Hepatocyte (in vitro differentiated cells): Measurements from ENCODE around the gene DDX5.

Experiments used
- CTCF ChIP-seq: fragments of 200-600 bp; sonication (generic); IDR thresholded peaks from 2 replicates; pipeline ENCODE4 v1.5.1; 2016; ENCODE audit warnings: antibody characterized with exemption, mild to moderate bottlenecking; ENCODE audit not compliant: poor library complexity
- EZH2 ChIP-seq: fragments of 200-600 bp; sonication (generic); IDR thresholded peaks from 2 replicates; pipeline ENCODE4 v1.6.1; 2016; ENCODE audit warnings: antibody characterized with exemption, mild to moderate bottlenecking, borderline replicate concordance
- EZH2phosphoT487 ChIP-seq: fragments of 200-600 bp; sonication (generic); IDR thresholded peaks from one replicate; pipeline ENCODE4 v1.6.1; 2018; ENCODE audit warnings: antibody characterized with exemption, mild to moderate bottlenecking, low read depth, moderate library complexity; ENCODE audit not compliant: unreplicated experiment, severe bottlenecking

- no peak for TF ChIP-seq EZH2
- no peak for TF ChIP-seq CTCF
- no peak for TF ChIP-seq EZH2phosphoT487
Measured at GRCh38 chr17:64531955-64532371, 25.9 kb upstream of the DDX5 start.
